ENCODE results near the gene SNN.

- TF ChIP-seq, protein P1, sequence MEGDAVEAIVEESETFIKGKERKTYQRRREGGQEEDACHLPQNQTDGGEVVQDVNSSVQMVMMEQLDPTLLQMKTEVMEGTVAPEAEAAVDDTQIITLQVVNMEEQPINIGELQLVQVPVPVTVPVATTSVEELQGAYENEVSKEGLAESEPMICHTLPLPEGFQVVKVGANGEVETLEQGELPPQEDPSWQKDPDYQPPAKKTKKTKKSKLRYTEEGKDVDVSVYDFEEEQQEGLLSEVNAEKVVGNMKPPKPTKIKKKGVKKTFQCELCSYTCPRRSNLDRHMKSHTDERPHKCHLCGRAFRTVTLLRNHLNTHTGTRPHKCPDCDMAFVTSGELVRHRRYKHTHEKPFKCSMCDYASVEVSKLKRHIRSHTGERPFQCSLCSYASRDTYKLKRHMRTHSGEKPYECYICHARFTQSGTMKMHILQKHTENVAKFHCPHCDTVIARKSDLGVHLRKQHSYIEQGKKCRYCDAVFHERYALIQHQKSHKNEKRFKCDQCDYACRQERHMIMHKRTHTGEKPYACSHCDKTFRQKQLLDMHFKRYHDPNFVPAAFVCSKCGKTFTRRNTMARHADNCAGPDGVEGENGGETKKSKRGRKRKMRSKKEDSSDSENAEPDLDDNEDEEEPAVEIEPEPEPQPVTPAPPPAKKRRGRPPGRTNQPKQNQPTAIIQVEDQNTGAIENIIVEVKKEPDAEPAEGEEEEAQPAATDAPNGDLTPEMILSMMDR (IDR thresholded peaks at IDR 0.05), result no peak
- no peak for TF ChIP-seq ZFX (IDR thresholded peaks at IDR 0.05; ENCODE audit: borderline replicate concordance)
These were observed 47.8 kb upstream of the SNN start for GRCh38 chr16:11620243-11621003.

All from 22Rv1 (cell line).